Skeletal muscle satellite cell (primary cell): Measurements from ENCODE around the gene KCTD1.

ENCODE experiments used
- H3K27me3 ChIP-seq: 2 replicates; pipeline ENCODE4 v1.7.0; 2013; ENCODE audit warnings: low read length; ENCODE audit not compliant: control insufficient read depth, insufficient read depth
- H3K36me3 ChIP-seq: 2 replicates; pipeline ENCODE4 v1.7.0; 2013; ENCODE audit warnings: mild to moderate bottlenecking, control low read depth, low read length; ENCODE audit not compliant: insufficient read depth
- H3K4me1 ChIP-seq: 2 replicates; pipeline ENCODE4 v1.7.0; 2013; ENCODE audit warnings: low read length; ENCODE audit not compliant: control insufficient read depth, insufficient read depth
- H3K4me2 ChIP-seq: 2 replicates; pipeline ENCODE4 v1.7.0; 2013; ENCODE audit warnings: mild to moderate bottlenecking, low read length
- H3K4me3 ChIP-seq: 2 replicates; pipeline ENCODE4 v1.7.0; 2013; ENCODE audit warnings: low read length
- H3K9ac ChIP-seq: 2 replicates; pipeline ENCODE4 v1.7.0; 2013; ENCODE audit warnings: mild to moderate bottlenecking, low read depth, low read length, moderate library complexity
- H3K9me3 ChIP-seq: replicated peaks from 2 replicates; pipeline ENCODE4 v1.7.0; 2013; ENCODE audit warnings: mild to moderate bottlenecking, control low read depth, low read length

Gene KCTD1

GRCh38 chr18:26546875-26547645 lies 1.3 kb downstream of the KCTD1 start:
- Histone ChIP-seq H3K4me1 (peaks cover 34% of the 10 kb centered on the region), H3K9ac (no peak overlapping the region), H3K36me3 (no peaks in the 10 kb centered on the region), H3K27me3 (peaks cover 20% of the 10 kb centered on the region), H3K4me3 (peak overlapping the region; percentile 91), H3K9me3 (no peaks in the 10 kb centered on the region), H3K4me2 (peak overlapping the region; percentile 87)

- H3K9ac ChIP-seq: no peak overlapping the region
Observed at GRCh38 chr18:26546170-26546874, 2.0 kb downstream of the KCTD1 start.

GRCh38 chr18:26545335-26546123 lies 2.8 kb downstream of the KCTD1 start:
- Histone ChIP-seq H3K4me1 (peaks cover 31% of the 10 kb centered on the region), H3K9me3 (no peaks in the 10 kb centered on the region), H3K9ac (no peak overlapping the region), H3K4me3 (peak overlapping the region; percentile 41), H3K4me2 (peak overlapping the region; percentile 69), H3K27me3 (peaks cover 5% of the 10 kb centered on the region), H3K36me3 (no peaks in the 10 kb centered on the region)

More at GRCh38 chr18:26546170-26546874, 2.0 kb downstream of the KCTD1 start:
- H3K4me3 ChIP-seq: peak overlapping the region; percentile 41
- H3K4me1 ChIP-seq: peaks cover 34% of the 10 kb centered on the region
- peak overlapping the region; percentile 69 for H3K4me2 ChIP-seq
- H3K36me3 ChIP-seq: no peaks in the 10 kb centered on the region
- peaks cover 13% of the 10 kb centered on the region for H3K27me3 ChIP-seq
- H3K9me3 ChIP-seq: no peaks in the 10 kb centered on the region

- Histone ChIP-seq H3K9ac (no peak overlapping the region), H3K27me3 (no peaks in the 10 kb centered on the region), H3K36me3 (no peaks in the 10 kb centered on the region), H3K4me3 (no peak overlapping the region), H3K9me3 (no peaks in the 10 kb centered on the region), H3K4me1 (peaks cover 31% of the 10 kb centered on the region), H3K4me2 (peak overlapping the region; percentile 69)
Observed at GRCh38 chr18:26544451-26544850, 3.9 kb downstream of the KCTD1 start.

GRCh38 chr18:26543373-26543772 lies 5.0 kb downstream of the KCTD1 start:
- no peak overlapping the region for H3K9ac ChIP-seq
- no peak overlapping the region for H3K4me3 ChIP-seq
- no peaks in the 10 kb centered on the region for H3K36me3 ChIP-seq
- H3K9me3 ChIP-seq: no peaks in the 10 kb centered on the region
- H3K4me2 ChIP-seq: no peak overlapping the region
- H3K27me3 ChIP-seq: no peaks in the 10 kb centered on the region
- peaks cover 31% of the 10 kb centered on the region for H3K4me1 ChIP-seq

GRCh38 chr18:26540043-26540628 lies 8.2 kb downstream of the KCTD1 start:
- Histone ChIP-seq H3K4me1 (peaks cover 9% of the 10 kb centered on the region), H3K27me3 (no peaks in the 10 kb centered on the region), H3K4me2 (no peak overlapping the region), H3K36me3 (no peaks in the 10 kb centered on the region), H3K4me3 (no peak overlapping the region), H3K9ac (no peak overlapping the region), H3K9me3 (no peaks in the 10 kb centered on the region)

GRCh38 chr18:26538524-26538923 lies 9.8 kb downstream of the KCTD1 start:
- Histone ChIP-seq H3K36me3 (no peaks in the 10 kb centered on the region), H3K4me1 (peaks cover 8% of the 10 kb centered on the region), H3K4me2 (no peak overlapping the region), H3K9me3 (no peaks in the 10 kb centered on the region), H3K4me3 (no peak overlapping the region), H3K9ac (no peak overlapping the region), H3K27me3 (no peaks in the 10 kb centered on the region)

GRCh38 chr18:26536664-26537063 lies 11.7 kb downstream of the KCTD1 start:
- Histone ChIP-seq H3K9me3 (no peaks in the 10 kb centered on the region), H3K27me3 (no peaks in the 10 kb centered on the region), H3K4me2 (no peak overlapping the region), H3K9ac (no peak overlapping the region), H3K4me1 (peaks cover 8% of the 10 kb centered on the region), H3K4me3 (no peak overlapping the region), H3K36me3 (no peaks in the 10 kb centered on the region)

- no peak overlapping the region for H3K9ac ChIP-seq
- no peak overlapping the region for H3K4me2 ChIP-seq
- no peaks in the 10 kb centered on the region for H3K27me3 ChIP-seq
- peaks cover 8% of the 10 kb centered on the region for H3K4me1 ChIP-seq
- H3K36me3 ChIP-seq: no peaks in the 10 kb centered on the region
- no peaks in the 10 kb centered on the region for H3K9me3 ChIP-seq
- no peak overlapping the region for H3K4me3 ChIP-seq
Observed at GRCh38 chr18:26536032-26536431, 12.3 kb downstream of the KCTD1 start.

- H3K4me2 ChIP-seq: no peak overlapping the region
- H3K27me3 ChIP-seq: no peaks in the 10 kb centered on the region
- no peaks in the 10 kb centered on the region for H3K9me3 ChIP-seq
- no peak overlapping the region for H3K9ac ChIP-seq
- no peaks in the 10 kb centered on the region for H3K36me3 ChIP-seq
- H3K4me1 ChIP-seq: peaks cover 8% of the 10 kb centered on the region
- H3K4me3 ChIP-seq: no peak overlapping the region
Observed at GRCh38 chr18:26535630-26536029, 12.7 kb downstream of the KCTD1 start.
